NCI-H69 (cell line): ENCODE results near the gene FBXW9.
"Not testable (repeated sequence)": the region's sequence is repeated elsewhere in the genome, so short reads cannot be mapped to it uniquely, and the experiment has no call there.

Source experiments
- DNase-seq: peaks from one replicate; lab custom pipeline; 2025; lab: John Stamatoyannopoulos, UW

Gene FBXW9

DNA sequence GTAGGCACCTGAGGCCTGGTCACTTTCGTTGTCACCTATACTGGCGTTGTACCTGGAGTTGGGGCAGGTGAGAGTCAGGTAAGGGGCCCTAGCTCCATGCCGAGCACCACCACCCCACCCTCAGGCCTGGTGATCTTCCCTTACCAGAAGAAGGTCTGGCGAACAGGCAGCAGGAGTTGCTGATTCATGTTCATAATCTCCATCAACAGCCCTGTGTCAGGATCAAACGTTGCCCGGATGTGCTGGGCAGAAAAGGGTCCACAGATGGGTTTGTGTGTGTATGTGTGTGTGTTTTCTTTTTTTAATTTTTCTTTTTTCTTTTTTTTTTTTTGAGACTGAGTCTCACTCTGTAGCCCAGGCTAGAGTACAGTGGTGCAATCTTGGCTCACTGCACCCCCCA, 44.2 kb downstream of the FBXW9 start:
- DNase-seq: no peak

DNA sequence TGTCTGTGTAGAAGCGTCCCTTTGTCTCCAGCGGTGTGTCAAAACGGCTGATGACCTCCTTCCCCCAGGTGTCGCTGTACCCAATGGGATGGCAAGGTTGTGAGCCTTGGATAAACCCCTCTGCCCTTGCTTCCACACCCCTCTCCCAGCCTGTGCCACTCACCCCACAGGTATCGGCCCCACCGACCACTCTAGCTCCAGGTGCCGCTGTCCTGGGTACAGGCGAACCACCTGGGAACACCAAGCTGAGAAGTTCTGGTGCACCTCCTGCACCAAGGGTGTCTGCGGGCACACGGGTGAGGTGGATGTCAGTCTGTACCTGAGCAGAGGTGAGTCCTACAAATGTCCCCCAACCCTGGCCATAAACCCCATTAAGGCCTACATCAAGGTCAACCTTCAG, 46.5 kb downstream of the FBXW9 start:
- DNase-seq: no peak

DNA sequence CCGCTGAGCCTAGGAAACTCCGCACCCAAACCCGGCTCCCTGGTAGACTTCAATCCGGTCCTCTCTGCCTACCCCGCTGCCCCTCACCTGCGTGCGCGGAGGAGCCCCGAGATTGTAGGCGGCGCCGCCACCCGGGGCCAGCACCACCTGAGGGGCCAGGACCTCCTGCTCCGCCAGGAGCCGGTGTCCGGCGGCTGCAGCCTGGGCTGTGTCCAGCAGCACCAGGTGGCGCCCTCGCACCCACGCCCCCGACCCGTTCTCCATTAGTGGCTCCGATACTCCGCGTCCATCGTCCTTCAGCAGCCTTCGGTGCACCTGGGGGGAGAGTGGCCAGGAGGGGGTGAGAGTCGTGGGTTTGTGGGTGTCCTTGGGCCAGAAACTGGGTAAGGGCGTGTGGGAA, 48.3 kb downstream of the FBXW9 start:
- no peak for DNase-seq

DNA sequence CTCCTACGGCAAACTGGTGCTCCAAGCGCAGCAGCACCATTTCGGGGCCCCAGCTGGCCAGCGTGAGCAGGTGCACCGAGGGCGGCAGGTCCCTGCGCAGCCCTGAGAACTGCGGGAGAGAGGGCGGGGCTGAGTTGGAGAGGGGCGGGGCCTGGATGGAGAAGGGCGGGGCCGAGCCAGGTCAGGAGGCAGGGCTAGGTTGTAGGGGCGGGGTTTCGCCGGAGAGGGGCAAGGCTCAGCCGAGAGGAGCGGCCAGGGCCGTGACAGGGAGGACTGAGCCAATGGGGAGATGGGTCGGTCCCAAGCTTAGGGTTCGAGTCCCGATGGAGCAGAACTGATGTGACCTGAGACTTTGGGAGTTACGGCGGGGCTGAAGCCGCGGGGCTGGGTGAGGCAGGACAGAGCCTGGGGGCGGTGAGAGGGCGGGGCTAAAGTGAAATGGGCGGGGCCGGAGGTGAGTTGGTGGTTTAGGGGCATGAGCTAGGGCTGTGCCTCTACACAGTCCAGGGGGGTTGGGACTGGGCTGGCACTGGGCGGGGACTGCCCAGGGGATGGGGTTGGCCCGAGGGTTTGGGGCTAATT, 48.9 kb downstream of the FBXW9 start:
- peak; percentile 86 for DNase-seq

DNA sequence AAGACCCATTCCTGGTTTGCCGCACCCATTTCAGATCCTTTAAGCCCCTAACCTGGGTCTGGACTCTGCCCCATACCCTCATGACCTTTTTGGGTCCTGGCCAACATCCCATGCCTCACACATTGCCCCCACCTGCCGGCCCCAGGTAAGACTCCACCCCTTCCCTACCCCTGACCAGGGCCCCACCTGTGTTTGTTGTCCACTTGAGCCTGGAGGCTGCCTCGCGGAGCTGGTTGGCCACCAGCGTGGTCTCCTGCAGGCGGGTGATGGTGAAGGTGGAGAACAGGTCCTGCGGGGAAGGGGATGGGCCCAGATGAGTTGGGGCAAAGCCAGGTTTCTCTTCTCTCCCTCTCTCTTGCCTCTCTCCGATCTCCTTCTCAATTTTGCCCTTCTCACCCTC, 49.4 kb downstream of the FBXW9 start:
- DNase-seq: no peak

DNA sequence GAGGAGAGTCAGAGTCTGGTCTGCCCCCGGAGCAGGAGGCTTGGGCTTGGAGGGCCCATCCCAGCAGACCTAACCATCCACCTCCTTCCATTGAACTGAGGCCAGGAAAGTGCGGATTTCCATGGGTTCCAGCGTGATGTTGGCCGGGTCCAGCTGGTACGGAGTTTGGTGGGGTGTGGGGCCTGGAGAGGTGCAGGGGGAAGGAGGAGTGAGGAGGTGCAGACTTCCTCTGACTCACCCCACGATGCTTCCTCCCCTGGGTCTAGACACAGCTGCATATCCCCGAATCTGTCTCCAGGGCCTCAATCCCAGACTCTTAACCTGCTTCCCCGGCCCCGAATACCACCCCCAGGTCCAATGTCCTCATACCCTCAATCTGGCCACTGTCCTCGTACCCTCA, 49.9 kb downstream of the FBXW9 start:
- DNase-seq: no peak

DNA sequence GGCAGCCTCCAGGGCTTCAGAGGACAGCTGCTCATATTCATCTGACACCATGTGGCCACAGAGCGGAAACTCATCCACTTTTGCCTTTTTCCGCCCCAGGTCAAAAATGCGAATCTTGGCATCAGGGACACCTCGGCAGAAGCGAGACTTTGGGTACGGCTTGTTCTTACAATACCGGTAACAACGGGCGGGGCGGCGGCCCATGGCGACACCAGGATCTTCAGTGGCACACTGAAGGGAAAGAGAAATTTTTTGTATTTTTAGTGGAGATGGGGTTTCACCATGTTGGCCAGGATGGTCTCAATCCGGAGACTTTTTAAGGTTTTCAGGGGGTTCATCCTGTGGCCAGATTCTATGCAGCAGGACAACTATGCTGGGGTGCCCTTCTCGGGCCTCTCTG, 52.7 kb downstream of the FBXW9 start:
- DNase-seq: not testable (repeated sequence)

DNA sequence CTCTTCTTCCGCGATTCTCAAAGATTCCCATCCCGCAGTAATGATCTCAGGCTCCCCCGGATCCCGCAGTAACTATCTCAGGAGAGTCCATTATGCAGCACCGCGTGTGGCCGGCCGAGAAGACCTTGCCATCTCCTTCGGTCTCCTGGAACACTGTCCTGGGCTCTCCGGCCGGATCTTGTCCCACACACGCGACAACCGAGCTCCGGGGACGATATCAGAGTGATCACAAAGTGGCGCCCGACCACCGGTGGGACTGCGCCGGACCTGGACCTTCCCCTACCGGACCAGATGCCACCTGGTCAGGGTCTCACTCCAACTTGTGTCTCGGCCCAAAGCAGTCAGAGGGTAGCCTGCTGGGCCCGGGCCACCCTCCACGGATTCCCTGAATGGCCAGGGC, 53.9 kb downstream of the FBXW9 start:
- DNase-seq: no peak

DNA sequence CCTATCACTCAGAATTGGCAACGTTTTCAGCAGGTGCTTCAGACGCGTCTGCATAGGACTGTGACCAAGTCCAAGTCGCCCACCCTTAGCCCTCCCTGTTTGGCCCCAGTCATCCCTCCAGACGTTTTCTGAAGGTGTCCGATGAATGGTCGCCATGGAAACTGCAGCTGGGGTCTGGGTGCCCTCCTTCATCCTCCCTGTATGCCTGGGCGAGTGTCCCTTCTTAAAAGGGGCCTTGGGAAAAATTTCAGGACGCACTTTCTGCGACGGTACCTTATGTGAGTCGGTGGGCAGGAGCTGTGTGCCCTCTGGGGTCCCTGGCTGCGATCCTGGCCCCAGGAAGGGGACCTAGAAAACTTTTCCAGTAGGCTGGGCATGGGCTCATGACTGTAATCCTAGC, 55.0 kb downstream of the FBXW9 start:
- no peak for DNase-seq

DNA sequence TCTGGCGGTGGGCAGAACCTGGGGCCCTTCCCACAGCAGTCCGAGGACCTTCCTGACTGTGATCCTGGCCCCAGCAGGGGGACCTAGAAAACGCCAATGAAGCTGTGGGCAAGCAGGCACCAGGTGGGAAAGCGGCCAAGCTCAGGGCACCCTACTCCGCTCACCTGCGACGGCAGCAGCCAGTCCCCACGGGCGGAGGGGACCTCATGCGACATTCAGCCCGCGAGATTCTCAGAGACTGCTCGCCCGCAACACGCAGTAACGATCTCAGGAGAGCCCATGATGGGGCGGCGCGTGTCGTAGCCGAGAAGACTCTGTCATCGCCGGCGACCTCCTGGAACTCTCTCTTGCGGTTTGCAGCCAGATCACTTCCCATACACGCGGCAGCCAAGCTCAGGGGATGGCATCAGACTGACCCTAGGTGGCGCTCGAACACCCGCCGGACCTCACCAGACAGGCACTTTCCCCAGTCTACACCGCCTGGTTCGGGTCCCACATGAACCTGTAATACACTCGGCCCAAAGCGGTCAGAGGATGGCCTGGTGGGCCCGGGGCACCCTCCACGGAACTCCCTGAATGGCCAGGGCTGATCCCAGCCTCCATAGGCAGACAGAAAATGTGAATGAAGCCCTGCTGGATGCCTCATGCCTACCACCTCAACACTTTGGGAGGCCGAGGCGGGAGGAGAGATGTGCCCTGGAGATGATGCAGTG, 56.4 kb downstream of the FBXW9 start:
- peak; percentile 86 for DNase-seq
